Glutamatergic neuron (in vitro differentiated cells): Measurements from ENCODE around the gene KRTAP22-2. TPM values are rescaled to one million over a fixed set of nuclear protein-coding genes. Genes with fewer than 3 reads are reported as not detected.

Experiments used
- DNase-seq: peaks from one replicate; pipeline ENCODE4 v3.0.0; 2022
- H3K27ac Mint-ChIP-seq: one replicate; pipeline ENCODE4 v1.8.0; 2020; ENCODE audit warnings: mild to moderate bottlenecking, mixed read lengths, inconsistent platforms; ENCODE audit not compliant: unreplicated experiment
- H3K27me3 Mint-ChIP-seq: one replicate; pipeline ENCODE4 v1.8.0; 2020; ENCODE audit warnings: mild to moderate bottlenecking, moderate library complexity, mixed read lengths, inconsistent platforms; ENCODE audit not compliant: unreplicated experiment
- H3K36me3 Mint-ChIP-seq: one replicate; pipeline ENCODE4 v1.8.0; 2020; ENCODE audit warnings: mild to moderate bottlenecking, mixed read lengths, inconsistent platforms; ENCODE audit not compliant: unreplicated experiment
- H3K4me1 Mint-ChIP-seq: one replicate; pipeline ENCODE4 v1.8.0; 2020; ENCODE audit warnings: mild to moderate bottlenecking, low read depth, mixed read lengths, inconsistent platforms; ENCODE audit not compliant: unreplicated experiment
- H3K4me3 Mint-ChIP-seq: one replicate; pipeline ENCODE4 v1.8.0; 2020; ENCODE audit warnings: mild to moderate bottlenecking, mixed read lengths, inconsistent platforms; ENCODE audit not compliant: unreplicated experiment
- H3K9me3 Mint-ChIP-seq: one replicate; pipeline ENCODE4 v1.8.0; 2020; ENCODE audit warnings: mild to moderate bottlenecking, moderate library complexity, mixed read lengths, inconsistent platforms; ENCODE audit not compliant: unreplicated experiment
- CTCF ChIP-seq: fragments of 200-600 bp; sonication (generic); IDR thresholded peaks from one replicate; pipeline ENCODE4 v1.5.0; 2021; ENCODE audit not compliant: partially characterized antibody, unreplicated experiment
- total RNA-seq: library from RNA; stranded (reverse); fragmentation: NEBNext Ultra II Directional; extraction: Animal tissue kit (Norgen Biotek cat#: 25700); gene quantifications from one replicate; pipeline ENCODE4 v1.2.1, GENCODE V29; 2021; ENCODE audit not compliant: unreplicated experiment

Gene KRTAP22-2
- total RNA-seq, 1 donor from 2014 or later = not detected

GRCh38 chr21:30561264-30561895 is 28.8 kb downstream of the KRTAP22-2 start, which contains the start of gene KRTAP19-7:
KRTAP19-7 (minus strand) TSS chr21:30561314; CDS start chr21:30561289, 25 bp downstream.
- H3K36me3 Mint-ChIP-seq = no peaks in the 10 kb centered on the region
- no peak within 1 kb of the TSS for H3K27ac Mint-ChIP-seq
- DNase-seq = no peak
- no peak for TF ChIP-seq CTCF
- H3K9me3 Mint-ChIP-seq = no peaks in the 10 kb centered on the region
- H3K4me3 Mint-ChIP-seq = no peak within 1 kb of the TSS
- H3K27me3 Mint-ChIP-seq = no peaks in the 10 kb centered on the region
- H3K4me1 Mint-ChIP-seq = no peaks in the 10 kb centered on the region

GRCh38 chr21:30555095-30555494 is 35.1 kb downstream of the KRTAP22-2 start:
- H3K4me3 Mint-ChIP-seq = no peak overlapping the region
- H3K4me1 Mint-ChIP-seq = no peaks in the 10 kb centered on the region
- DNase-seq = no peak
- no peak for TF ChIP-seq CTCF
- H3K27ac Mint-ChIP-seq = no peak overlapping the region
- no peaks in the 10 kb centered on the region for H3K9me3 Mint-ChIP-seq
- no peaks in the 10 kb centered on the region for H3K36me3 Mint-ChIP-seq
- H3K27me3 Mint-ChIP-seq = no peaks in the 10 kb centered on the region

GRCh38 chr21:30552782-30553181 is 37.4 kb downstream of the KRTAP22-2 start:
- no peak for TF ChIP-seq CTCF
- no peak for DNase-seq
- H3K4me3 Mint-ChIP-seq = no peak overlapping the region
- H3K4me1 Mint-ChIP-seq = no peaks in the 10 kb centered on the region
- H3K27ac Mint-ChIP-seq = no peak overlapping the region
- H3K36me3 Mint-ChIP-seq = no peaks in the 10 kb centered on the region
- no peaks in the 10 kb centered on the region for H3K27me3 Mint-ChIP-seq
- H3K9me3 Mint-ChIP-seq = no peaks in the 10 kb centered on the region

GRCh38 chr21:30541764-30542163 is 48.4 kb downstream of the KRTAP22-2 start, which contains the start of gene KRTAP19-6:
KRTAP19-6 (minus strand) TSS chr21:30541864; CDS start chr21:30541833, 31 bp downstream.
- Mint-ChIP-seq H3K4me3 (no peak within 1 kb of the TSS), H3K4me1 (no peaks in the 10 kb centered on the region), H3K27me3 (no peaks in the 10 kb centered on the region), H3K9me3 (no peaks in the 10 kb centered on the region), H3K36me3 (no peaks in the 10 kb centered on the region), H3K27ac (no peak within 1 kb of the TSS)
- TF ChIP-seq CTCF = no peak
- DNase-seq = no peak

Other genes starting within 250 kb of the KRTAP22-2 start
- gene KRTAP23-1, start 241.8 kb downstream of the KRTAP22-2 start, total RNA-seq = not detected
- not detected for gene KRTAP13-2, start 218.1 kb downstream of the KRTAP22-2 start, total RNA-seq
- gene KRTAP13-1, start 194.4 kb downstream of the KRTAP22-2 start, total RNA-seq = not detected
- not detected for gene KRTAP13-3, start 164.5 kb downstream of the KRTAP22-2 start, total RNA-seq
- gene KRTAP13-4, start 160.2 kb downstream of the KRTAP22-2 start, total RNA-seq = not detected
- not detected for gene KRTAP15-1, start 150.1 kb downstream of the KRTAP22-2 start, total RNA-seq
- not detected for gene KRTAP19-1, start 110.0 kb downstream of the KRTAP22-2 start, total RNA-seq
- not detected for gene KRTAP19-2, start 103.0 kb downstream of the KRTAP22-2 start, total RNA-seq
- not detected for gene KRTAP19-3, start 98.4 kb downstream of the KRTAP22-2 start, total RNA-seq
- not detected for gene KRTAP19-4, start 93.2 kb downstream of the KRTAP22-2 start, total RNA-seq
- gene KRTAP19-5, start 88.3 kb downstream of the KRTAP22-2 start, total RNA-seq = not detected
- not detected for gene KRTAP19-6, start 48.5 kb downstream of the KRTAP22-2 start, total RNA-seq
- gene KRTAP19-7, start 29.1 kb downstream of the KRTAP22-2 start, total RNA-seq = not detected
- gene KRTAP6-3, start 2.0 kb upstream of the KRTAP22-2 start, total RNA-seq = not detected
- not detected for gene KRTAP6-2, start 8.5 kb upstream of the KRTAP22-2 start, total RNA-seq
- not detected for gene KRTAP22-1, start 10.7 kb upstream of the KRTAP22-2 start, total RNA-seq
- gene KRTAP6-1, start 23.5 kb upstream of the KRTAP22-2 start, total RNA-seq = not detected
- gene KRTAP20-1, start 26.0 kb upstream of the KRTAP22-2 start, total RNA-seq = not detected
- gene KRTAP20-4, start 30.2 kb upstream of the KRTAP22-2 start, total RNA-seq = not detected
- not detected for gene KRTAP20-2, start 44.8 kb upstream of the KRTAP22-2 start, total RNA-seq
- gene KRTAP20-3, start 52.5 kb upstream of the KRTAP22-2 start, total RNA-seq = not detected
- gene KRTAP21-3, start 128.4 kb upstream of the KRTAP22-2 start, total RNA-seq = not detected
- not detected for gene KRTAP21-2, start 156.9 kb upstream of the KRTAP22-2 start, total RNA-seq
- gene KRTAP21-1, start 165.0 kb upstream of the KRTAP22-2 start, total RNA-seq = not detected
- gene KRTAP8-1, start 222.9 kb upstream of the KRTAP22-2 start, total RNA-seq = not detected
- gene KRTAP7-1, start 239.4 kb upstream of the KRTAP22-2 start, total RNA-seq = not detected